ENCODE data around the gene SQOR. TPM values are rescaled to one million over a fixed set of nuclear protein-coding genes. Genes with fewer than 3 reads are reported as not detected.
A peak's percentile ranks its signal among the peaks of the same experiment; 100 is the strongest.

The SQOR gene
- total and polyA plus RNA-seq, 3 experiments from 2014 or later = 95.8 to 105 (median 98.3) TPM

DNA sequence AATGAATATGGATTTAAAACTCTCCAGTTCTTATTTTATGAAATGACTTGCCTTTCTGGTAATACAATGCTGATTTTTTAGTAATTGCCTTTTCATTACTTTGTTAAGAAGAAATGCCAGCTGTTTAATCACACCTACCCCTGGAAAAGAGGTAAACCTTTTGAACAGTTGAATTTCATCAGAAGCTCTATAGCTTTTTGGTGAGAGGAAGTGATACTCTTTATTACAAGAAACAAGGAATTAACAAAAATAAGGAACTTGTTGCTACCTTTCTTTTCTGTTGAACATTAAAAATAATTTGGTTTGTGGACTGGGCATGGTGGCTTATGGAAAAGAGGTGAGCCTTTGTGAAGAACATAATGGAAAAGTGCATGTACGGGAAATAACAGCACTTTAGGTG, 28.0 kb upstream of the SQOR start:
- no peak for DNase-seq
- peaks cover 15% of the 10 kb centered on the region for H3K36me3 ChIP-seq (ENCODE audit: insufficient read depth, low read length)

DNA sequence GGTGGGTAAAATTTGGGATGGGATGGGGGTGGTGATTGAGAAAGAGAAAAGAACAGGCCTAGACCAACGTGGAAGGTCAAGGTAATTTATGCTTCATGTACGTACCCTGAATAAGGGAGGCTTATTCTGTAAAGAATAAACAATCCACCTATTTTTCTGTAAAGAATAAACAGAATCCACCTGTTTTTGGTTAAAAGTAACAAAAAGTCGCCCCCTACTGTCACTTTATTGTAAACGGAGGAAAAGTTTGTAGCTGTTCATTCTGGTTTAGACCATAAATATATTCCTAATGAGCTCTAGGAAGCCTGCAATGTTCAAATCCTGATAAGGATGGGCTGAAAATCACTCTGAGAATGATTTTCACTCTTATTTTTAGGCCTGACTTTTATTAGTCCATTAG, 23.5 kb upstream of the SQOR start:
- no peaks in the 10 kb centered on the region for H3K9me3 ChIP-seq (ENCODE audit: low read length)
- POLR2A ChIA-PET = no interaction called here
- H3K27ac Mint-ChIP-seq = no peak overlapping the region
- H3K4me1 Mint-ChIP-seq = peaks cover 0 to 3% (median 0%) of the 10 kb centered on the region in 3 donors
- peak in 1 of 5 donors; percentile 7 for DNase-seq
- H3K36me3 ChIP-seq (ENCODE audit: insufficient read depth, low read length) = peaks cover 8% of the 10 kb centered on the region
- no peak overlapping the region for H3K4me3 Mint-ChIP-seq
- no peaks in the 10 kb centered on the region for H3K4me1 ChIP-seq (ENCODE audit: insufficient read depth, low read length)
- CTCF ChIA-PET = interaction anchor here (0.6 to 4.0 kb wide), 6 partner anchors 17 to 185 kb away, joined by 3 to 27 read pairs (median 3); partner anchors contain the start of gene BLOC1S6
- H3K27me3 Mint-ChIP-seq = no peaks in the 10 kb centered on the region
- H3K4me3 ChIP-seq (ENCODE audit: low read length) = no peak overlapping the region
- no peaks in the 10 kb centered on the region for H3K27me3 ChIP-seq (ENCODE audit: insufficient read depth, low read length, poor library complexity, severe bottlenecking)
- H3K9me3 Mint-ChIP-seq = no peaks in the 10 kb centered on the region
- H3K27ac ChIP-seq (ENCODE audit: low read depth, low read length) = no peak overlapping the region
- H3K36me3 Mint-ChIP-seq = peaks cover 0 to 23% (median 2%) of the 10 kb centered on the region in 3 donors

More for the DNA sequence above, 28.0 kb upstream of the SQOR start:
- H3K27ac Mint-ChIP-seq = no peak overlapping the region
- no peaks in the 10 kb centered on the region for H3K9me3 ChIP-seq (ENCODE audit: low read length)
- H3K4me1 Mint-ChIP-seq = peaks cover 8 to 10% (median 8%) of the 10 kb centered on the region in 3 donors
- H3K4me1 ChIP-seq (ENCODE audit: insufficient read depth, low read length) = no peaks in the 10 kb centered on the region
- H3K9me3 Mint-ChIP-seq = no peaks in the 10 kb centered on the region
- ChIA-PET CTCF (interaction anchor here (2.4 kb wide), 1 partner anchor 10 kb away, joined by 6 read pairs; no protein-coding TSS in a partner anchor), POLR2A (no interaction called here)
- H3K27me3 Mint-ChIP-seq = no peaks in the 10 kb centered on the region
- no peak overlapping the region for H3K4me3 ChIP-seq (ENCODE audit: low read length)
- H3K27me3 ChIP-seq (ENCODE audit: insufficient read depth, low read length, poor library complexity, severe bottlenecking) = no peaks in the 10 kb centered on the region
- no peak overlapping the region for H3K27ac ChIP-seq (ENCODE audit: low read depth, low read length)
- H3K36me3 Mint-ChIP-seq = peaks cover 0 to 41% (median 2%) of the 10 kb centered on the region in 3 donors
- H3K4me3 Mint-ChIP-seq = no peak overlapping the region

DNA sequence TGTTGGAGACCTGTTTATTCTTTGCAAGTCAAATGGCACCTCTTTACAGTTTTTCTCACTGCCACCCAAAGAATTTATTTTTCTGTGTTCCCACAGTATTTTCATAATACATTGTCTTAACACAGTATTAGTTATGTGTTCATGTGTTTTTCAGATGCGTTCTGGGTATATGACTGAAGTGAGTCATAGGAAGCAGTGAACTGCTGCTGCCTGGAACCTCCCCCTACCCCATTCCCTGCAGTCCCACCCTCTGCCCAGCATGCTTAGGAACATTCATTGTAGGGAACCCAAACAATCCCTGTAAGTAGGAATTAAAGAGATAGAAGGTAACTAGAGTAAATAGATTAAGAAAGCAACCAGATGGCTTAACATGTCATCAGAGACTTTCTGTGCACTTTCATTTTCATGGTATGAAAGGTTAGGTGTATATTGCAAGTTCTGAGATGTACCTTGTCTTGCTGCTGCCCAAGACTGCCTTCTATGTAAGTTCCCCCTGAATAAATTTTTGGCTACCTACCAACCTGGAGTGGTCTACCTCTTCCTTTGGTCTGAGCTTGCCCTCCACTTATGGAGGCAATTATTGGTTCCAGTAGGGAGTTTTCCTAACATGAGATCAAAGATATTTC, 21.9 kb upstream of the SQOR start:
- no peak overlapping the region for H3K4me3 Mint-ChIP-seq

DNA sequence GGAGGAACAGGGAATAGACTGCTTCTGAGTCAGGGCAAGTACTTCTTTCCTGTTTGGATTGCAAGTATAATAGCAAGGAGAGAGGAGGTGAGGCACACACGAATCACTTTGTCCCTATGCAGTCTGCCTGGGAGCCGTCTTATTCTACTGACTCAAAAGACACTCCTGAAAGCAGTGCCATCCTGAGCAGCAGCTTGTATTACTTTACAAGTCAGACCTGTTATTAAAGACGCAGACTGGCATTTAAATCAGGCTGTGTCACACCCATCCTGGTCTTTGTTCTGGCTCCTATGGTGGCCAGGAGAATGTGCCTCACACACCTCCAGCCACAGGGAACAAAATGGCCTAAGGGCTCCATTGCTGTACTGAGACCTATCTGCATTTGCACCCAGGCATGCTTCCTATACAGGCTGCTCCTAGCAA, 17.9 kb upstream of the SQOR start:
- Mint-ChIP-seq H3K4me3 (no peak overlapping the region), H3K4me1 (peaks cover 0 to 3% (median 0%) of the 10 kb centered on the region in 3 donors), H3K36me3 (no peaks in the 10 kb centered on the region), H3K9me3 (no peaks in the 10 kb centered on the region), H3K27me3 (no peaks in the 10 kb centered on the region), H3K27ac (no peak overlapping the region)
- no peaks in the 10 kb centered on the region for H3K9me3 ChIP-seq (ENCODE audit: low read length)
- H3K27me3 ChIP-seq (ENCODE audit: insufficient read depth, low read length, poor library complexity, severe bottlenecking) = no peaks in the 10 kb centered on the region
- DNase-seq = no peak
- ChIA-PET CTCF (interaction anchor here (1.1 to 2.2 kb wide), 3 partner anchors 10 to 194 kb away, joined by 3 to 6 read pairs (median 3); no protein-coding TSS in a partner anchor), POLR2A (no interaction called here)
- no peak overlapping the region for H3K4me3 ChIP-seq (ENCODE audit: low read length)
- H3K36me3 ChIP-seq (ENCODE audit: insufficient read depth, low read length) = no peaks in the 10 kb centered on the region
- no peak overlapping the region for H3K27ac ChIP-seq (ENCODE audit: low read depth, low read length)
- no peaks in the 10 kb centered on the region for H3K4me1 ChIP-seq (ENCODE audit: insufficient read depth, low read length)

More for the DNA sequence above, 21.9 kb upstream of the SQOR start:
- Histone ChIP-seq H3K9me3 (ENCODE audit: low read length) (no peaks in the 10 kb centered on the region), H3K27me3 (ENCODE audit: insufficient read depth, low read length, poor library complexity, severe bottlenecking) (no peaks in the 10 kb centered on the region), H3K36me3 (ENCODE audit: insufficient read depth, low read length) (no peaks in the 10 kb centered on the region), H3K27ac (ENCODE audit: low read depth, low read length) (no peak overlapping the region), H3K4me1 (ENCODE audit: insufficient read depth, low read length) (no peaks in the 10 kb centered on the region), H3K4me3 (ENCODE audit: low read length) (no peak overlapping the region)
- ChIA-PET POLR2A (no interaction called here), CTCF (interaction anchor here (0.9 to 4.0 kb wide), 10 partner anchors 10 to 407 kb away, joined by 3 to 28 read pairs (median 4); partner anchors contain the start of gene BLOC1S6)
- H3K36me3 Mint-ChIP-seq = peaks cover 0 to 14% (median 0%) of the 10 kb centered on the region in 3 donors
- H3K27me3 Mint-ChIP-seq = no peaks in the 10 kb centered on the region
- no peaks in the 10 kb centered on the region for H3K9me3 Mint-ChIP-seq
- no peak for DNase-seq
- H3K4me1 Mint-ChIP-seq = peaks cover 0 to 3% (median 0%) of the 10 kb centered on the region in 3 donors
- no peak overlapping the region for H3K27ac Mint-ChIP-seq

DNA sequence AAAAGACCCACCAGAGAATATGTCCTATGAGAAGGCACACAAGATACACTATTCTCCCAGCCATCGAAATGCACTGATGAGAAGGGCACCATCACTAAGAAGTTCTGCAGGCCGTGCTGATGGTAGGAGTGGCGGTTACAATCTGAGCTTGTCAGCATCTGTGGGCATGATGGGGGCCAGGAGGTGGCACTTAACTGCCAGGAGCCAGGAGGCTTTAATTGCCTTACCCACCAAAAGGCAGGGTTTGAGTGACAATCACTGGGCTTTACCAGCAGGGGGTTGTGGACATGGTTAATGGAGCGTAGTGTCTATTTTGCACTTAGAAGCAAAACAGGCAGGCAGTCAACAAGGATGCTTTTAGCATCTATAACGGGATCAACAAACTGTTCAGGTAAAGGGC, 16.0 kb upstream of the SQOR start:
- Histone ChIP-seq H3K9me3 (ENCODE audit: low read length) (no peaks in the 10 kb centered on the region), H3K4me1 (ENCODE audit: insufficient read depth, low read length) (no peaks in the 10 kb centered on the region), H3K36me3 (ENCODE audit: insufficient read depth, low read length) (no peaks in the 10 kb centered on the region), H3K4me3 (ENCODE audit: low read length) (no peak overlapping the region), H3K27me3 (ENCODE audit: insufficient read depth, low read length, poor library complexity, severe bottlenecking) (no peaks in the 10 kb centered on the region), H3K27ac (ENCODE audit: low read depth, low read length) (no peak overlapping the region)
- peaks cover 0 to 3% (median 0%) of the 10 kb centered on the region in 5 donors for H3K9me3 Mint-ChIP-seq
- no peak overlapping the region for H3K4me3 Mint-ChIP-seq
- peaks cover 0 to 9% (median 0%) of the 10 kb centered on the region in 3 donors for H3K36me3 Mint-ChIP-seq
- peaks cover 0 to 3% (median 0%) of the 10 kb centered on the region in 3 donors for H3K4me1 Mint-ChIP-seq
- H3K27me3 Mint-ChIP-seq = no peaks in the 10 kb centered on the region
- DNase-seq = no peak
- ChIA-PET CTCF (no interaction called here), POLR2A (no interaction called here)
- peak overlapping the region in 1 of 8 donors; percentile 10 for H3K27ac Mint-ChIP-seq

DNA sequence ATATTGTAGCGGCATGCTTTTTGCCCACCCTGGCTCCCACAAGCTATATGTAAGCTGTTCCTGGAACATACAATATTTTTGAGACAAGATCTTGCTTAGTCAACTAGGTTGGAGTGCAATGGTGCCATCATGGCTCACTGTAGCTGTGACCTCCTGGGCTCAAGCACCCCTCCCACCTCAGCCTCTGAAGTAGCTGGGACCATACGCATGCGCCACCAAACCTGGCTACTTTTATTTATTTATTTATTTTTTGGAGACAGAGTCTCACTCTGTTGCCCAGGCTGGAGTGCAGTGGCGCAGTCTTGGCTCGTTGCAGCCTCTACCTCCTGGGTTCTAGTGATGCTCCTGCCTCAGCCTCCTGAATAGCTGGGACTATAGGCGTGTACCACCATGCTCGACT, 6.7 kb upstream of the SQOR start:
- no peaks in the 10 kb centered on the region for H3K4me1 ChIP-seq (ENCODE audit: insufficient read depth, low read length)
- Mint-ChIP-seq H3K27ac (no peak overlapping the region), H3K4me1 (peaks cover 0 to 6% (median 0%) of the 10 kb centered on the region in 3 donors), H3K4me3 (no peak overlapping the region), H3K27me3 (no peaks in the 10 kb centered on the region), H3K9me3 (peaks cover 19 to 28% (median 25%) of the 10 kb centered on the region in 5 donors), H3K36me3 (peaks cover 0 to 35% (median 3%) of the 10 kb centered on the region in 3 donors)
- H3K36me3 ChIP-seq (ENCODE audit: insufficient read depth, low read length) = no peaks in the 10 kb centered on the region
- no peak overlapping the region for H3K27ac ChIP-seq (ENCODE audit: low read depth, low read length)
- peaks cover 9% of the 10 kb centered on the region for H3K9me3 ChIP-seq (ENCODE audit: low read length)
- no peak overlapping the region for H3K4me3 ChIP-seq (ENCODE audit: low read length)
- CTCF ChIA-PET = no interaction called here
- POLR2A ChIA-PET = no interaction called here
- no peak for DNase-seq
- no peaks in the 10 kb centered on the region for H3K27me3 ChIP-seq (ENCODE audit: insufficient read depth, low read length, poor library complexity, severe bottlenecking)

DNA sequence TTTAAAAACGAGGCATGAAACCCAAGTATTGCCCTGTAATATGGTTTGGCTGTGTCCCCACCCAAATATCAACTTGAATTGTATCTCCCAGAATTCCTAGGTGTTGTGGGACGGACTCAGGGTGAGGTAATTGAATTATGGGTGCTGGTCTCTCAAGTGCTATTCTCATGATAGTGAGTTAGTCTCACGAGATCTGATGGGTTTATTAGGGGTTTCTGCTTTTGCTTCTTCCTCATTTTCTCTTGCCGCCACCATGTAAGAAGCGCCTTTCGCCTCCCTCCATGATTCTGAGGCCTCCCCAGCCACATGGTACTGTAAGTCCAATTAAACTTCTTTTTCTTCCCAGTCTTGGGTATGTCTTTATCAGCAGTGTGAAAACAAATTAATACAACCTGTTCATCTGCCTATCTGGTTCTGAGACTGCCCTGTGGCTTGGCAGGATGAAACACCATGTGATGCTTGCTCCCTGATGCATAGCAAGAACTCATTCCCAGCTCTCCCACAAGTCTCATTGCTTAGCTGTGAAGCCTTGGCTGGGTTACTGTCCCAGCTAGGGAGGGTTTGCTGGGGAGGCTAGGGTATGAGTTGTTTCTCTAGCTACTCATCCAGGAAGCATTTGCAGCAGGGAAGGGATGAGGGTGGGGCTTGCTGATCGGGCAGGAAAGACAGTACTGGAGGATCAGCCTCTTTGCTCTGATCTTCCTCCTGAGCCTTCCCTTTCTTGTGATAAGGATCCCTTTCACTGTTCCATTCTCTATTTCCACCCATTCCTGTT, 3.7 kb upstream of the SQOR start:
- Histone ChIP-seq H3K27ac (ENCODE audit: low read depth, low read length) (no peak overlapping the region), H3K27me3 (ENCODE audit: insufficient read depth, low read length, poor library complexity, severe bottlenecking) (no peaks in the 10 kb centered on the region), H3K9me3 (ENCODE audit: low read length) (peaks cover 7% of the 10 kb centered on the region), H3K4me3 (ENCODE audit: low read length) (no peak overlapping the region), H3K36me3 (ENCODE audit: insufficient read depth, low read length) (no peaks in the 10 kb centered on the region), H3K4me1 (ENCODE audit: insufficient read depth, low read length) (peaks cover 9% of the 10 kb centered on the region)
- no peaks in the 10 kb centered on the region for H3K27me3 Mint-ChIP-seq
- peak overlapping the region in 1 of 8 donors; percentile 19 for H3K27ac Mint-ChIP-seq
- H3K36me3 Mint-ChIP-seq = peaks cover 3 to 10% (median 6%) of the 10 kb centered on the region in 3 donors
- ChIA-PET CTCF (interaction anchor here (1.2 kb wide), 1 partner anchor 44 kb away, joined by 3 read pairs; the partner anchor contains the start of gene BLOC1S6), POLR2A (interaction anchor here (0.5 kb wide), 1 partner anchor 43 kb away, joined by 3 read pairs; no protein-coding TSS in a partner anchor)
- DNase-seq = no peak
- peaks cover 13 to 16% (median 14%) of the 10 kb centered on the region in 3 donors for H3K4me1 Mint-ChIP-seq
- peak overlapping the region in 1 of 7 donors; percentile 50 for H3K4me3 Mint-ChIP-seq
- H3K9me3 Mint-ChIP-seq = peaks cover 9 to 16% (median 15%) of the 10 kb centered on the region in 5 donors

DNA sequence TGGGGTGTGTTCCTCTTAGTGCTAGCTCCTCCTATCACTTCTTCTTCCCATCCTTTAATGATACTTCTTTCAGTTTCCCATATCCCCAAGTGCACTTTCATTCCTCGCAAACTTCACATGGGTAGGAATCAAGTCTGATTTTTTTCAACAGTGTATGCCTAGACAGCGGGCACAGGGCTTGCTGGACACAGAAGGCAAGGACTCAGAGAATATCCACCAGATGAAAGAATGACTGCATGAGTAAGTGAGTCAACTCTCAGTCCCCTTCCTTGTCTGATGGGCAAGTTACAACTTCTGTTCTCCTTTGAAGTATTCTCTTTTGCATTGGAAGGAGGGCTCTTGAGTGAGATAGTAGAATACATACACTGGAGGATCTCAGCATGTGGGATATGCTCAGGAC, 3.1 kb upstream of the SQOR start:
- no peaks in the 10 kb centered on the region for H3K36me3 ChIP-seq (ENCODE audit: insufficient read depth, low read length)
- Mint-ChIP-seq H3K4me3 (peak overlapping the region in 1 of 7 donors; percentile 50), H3K36me3 (peaks cover 3 to 9% (median 6%) of the 10 kb centered on the region in 3 donors), H3K27me3 (no peaks in the 10 kb centered on the region), H3K4me1 (peaks cover 13 to 19% (median 18%) of the 10 kb centered on the region in 3 donors), H3K9me3 (peaks cover 5 to 10% (median 9%) of the 10 kb centered on the region in 5 donors), H3K27ac (no peak overlapping the region)
- H3K4me1 ChIP-seq (ENCODE audit: insufficient read depth, low read length) = peaks cover 15% of the 10 kb centered on the region
- CTCF ChIA-PET = no interaction called here
- H3K4me3 ChIP-seq (ENCODE audit: low read length) = no peak overlapping the region
- peaks cover under 1% of the 10 kb centered on the region for H3K9me3 ChIP-seq (ENCODE audit: low read length)
- no peaks in the 10 kb centered on the region for H3K27me3 ChIP-seq (ENCODE audit: insufficient read depth, low read length, poor library complexity, severe bottlenecking)
- no peak for DNase-seq
- POLR2A ChIA-PET = interaction anchor here (0.5 kb wide), 1 partner anchor 43 kb away, joined by 3 read pairs; no protein-coding TSS in a partner anchor
- no peak overlapping the region for H3K27ac ChIP-seq (ENCODE audit: low read depth, low read length)

Data from CD8-positive, alpha-beta memory T cell (primary cell).